Activated CD4-positive, alpha-beta T cell treated with anti-CD3 and anti-CD28 coated beads for 1 hour (primary cell): ENCODE data around the gene ARSG.
A peak's percentile ranks its signal among the peaks of the same experiment; 100 is the strongest.
"Not testable (repeated sequence)": the region's sequence is repeated elsewhere in the genome, so short reads cannot be mapped to it uniquely, and the experiment has no call there.

Experiments
- DNase-seq: peaks from one replicate; pipeline ENCODE4 v3.0.0-alpha.2; 2020

The ARSG gene

DNA sequence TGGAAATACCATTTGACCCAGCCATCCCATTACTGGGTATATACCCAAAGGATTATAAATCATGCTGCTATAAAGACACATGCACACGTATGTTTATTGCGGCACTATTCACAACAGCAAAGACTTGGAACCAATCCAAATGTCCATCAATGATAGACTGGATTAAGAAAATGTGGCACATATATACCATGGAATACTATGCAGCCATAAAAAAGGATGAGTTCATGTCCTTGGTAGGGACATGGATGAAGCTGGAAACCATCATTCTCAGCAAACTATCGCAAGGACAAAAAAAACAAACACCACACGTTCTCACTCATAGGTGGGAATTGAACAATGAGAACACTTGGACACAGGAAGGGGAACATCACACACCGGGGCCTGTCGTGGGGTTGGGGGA lies 9.3 kb upstream of the ARSG start:
- DNase-seq = not testable (repeated sequence)

DNA sequence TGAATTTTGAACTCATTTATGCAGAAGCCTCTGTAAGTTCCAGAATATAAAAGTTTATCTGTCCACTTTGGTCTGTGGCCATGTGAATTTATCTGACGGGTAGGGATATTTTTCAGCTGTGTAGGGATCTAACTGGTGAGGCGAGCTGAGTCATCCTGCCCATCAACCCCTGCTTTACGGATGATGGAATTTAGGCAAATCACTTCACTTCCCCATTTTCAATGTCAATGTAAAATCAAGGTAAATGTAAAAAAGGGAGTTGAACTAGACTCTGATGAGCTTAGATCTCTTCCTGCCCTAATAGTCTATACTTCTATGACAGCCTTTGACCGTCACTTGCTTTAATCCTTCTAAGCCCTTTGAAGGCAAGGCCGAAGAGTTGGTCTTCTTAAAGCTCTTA lies 2.9 kb upstream of the ARSG start:
- DNase-seq = no peak

- DNase-seq = no peak
Measured at GRCh38 chr17:68288804-68289203, 2.5 kb upstream of the ARSG start.

GRCh38 chr17:68289473-68289872 lies 1.8 kb upstream of the ARSG start:
- DNase-seq = no peak

GRCh38 chr17:68289936-68290267 lies 1.4 kb upstream of the ARSG start:
- DNase-seq = no peak

DNA sequence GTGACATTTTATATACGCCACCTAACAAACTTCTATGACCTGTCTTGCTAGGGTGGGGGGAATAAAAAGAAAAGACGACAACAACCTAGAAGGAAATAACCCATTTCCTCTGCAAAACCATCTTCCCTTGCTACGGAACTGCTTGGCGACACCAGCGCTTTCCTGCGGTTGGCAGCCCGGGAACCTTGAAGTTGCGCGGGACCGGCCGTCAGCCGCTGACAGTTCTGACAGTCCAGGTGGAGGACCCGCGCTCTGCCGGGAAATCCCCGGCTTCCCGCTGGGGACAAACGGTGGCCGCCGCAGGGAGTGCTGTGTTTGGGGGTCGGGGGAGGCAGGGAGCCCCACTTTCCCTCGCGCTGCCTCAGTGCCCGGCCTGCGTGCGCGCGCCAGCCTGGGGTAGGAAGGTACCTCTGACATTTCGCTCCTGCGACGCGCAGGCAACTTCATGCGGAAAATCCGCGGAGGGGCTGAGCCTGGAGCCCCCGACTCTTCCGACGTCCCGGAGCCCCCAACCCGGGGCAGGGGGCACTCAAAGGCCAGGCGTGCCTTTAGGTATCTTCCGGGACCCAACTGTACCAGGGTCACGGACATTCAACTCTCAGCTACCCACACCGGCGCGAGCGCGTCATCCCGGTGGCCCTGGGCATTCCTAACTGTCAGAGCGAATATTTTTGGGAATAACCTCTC lies 884 bp upstream of the ARSG start:
- DNase-seq = peak; percentile 30

- DNase-seq = peak; percentile 83
Measured at GRCh38 chr17:68291836-68292688, 767 bp downstream of the ARSG start.

GRCh38 chr17:68292689-68293040 lies 1.4 kb downstream of the ARSG start:
- DNase-seq = no peak

DNA sequence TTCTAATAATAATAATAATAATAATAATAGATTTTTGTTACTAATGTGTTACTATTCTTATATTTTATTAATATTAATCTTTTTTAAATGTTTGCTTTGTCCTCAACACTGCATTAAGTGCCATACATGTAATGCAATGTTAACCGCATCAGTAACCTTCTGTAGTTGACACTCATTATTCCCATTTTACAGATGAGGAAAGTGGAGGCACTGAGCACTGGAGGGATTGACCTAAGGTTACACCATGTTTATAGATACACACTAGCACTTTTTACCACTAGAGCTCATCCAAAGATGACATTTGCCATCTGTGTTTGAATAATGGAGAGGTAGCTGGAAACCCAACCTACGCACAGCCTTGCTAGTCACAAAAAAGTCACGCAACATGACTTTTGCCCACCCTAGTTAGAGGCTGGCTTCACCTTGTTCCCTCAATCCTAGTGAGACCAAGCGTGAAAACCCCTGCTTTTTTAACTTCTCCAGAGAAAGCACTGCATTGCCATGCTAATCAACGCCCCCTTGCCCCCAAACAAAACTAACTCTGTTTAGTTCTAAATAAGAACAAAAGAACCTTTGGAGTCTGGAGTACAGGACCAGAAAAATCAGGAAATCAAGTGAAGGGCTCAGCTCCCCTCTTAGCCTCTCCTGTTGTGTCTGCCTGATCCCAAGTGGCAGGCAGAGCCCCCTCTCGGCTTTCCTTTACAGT lies 2.3 kb downstream of the ARSG start:
- DNase-seq = no peak

DNA sequence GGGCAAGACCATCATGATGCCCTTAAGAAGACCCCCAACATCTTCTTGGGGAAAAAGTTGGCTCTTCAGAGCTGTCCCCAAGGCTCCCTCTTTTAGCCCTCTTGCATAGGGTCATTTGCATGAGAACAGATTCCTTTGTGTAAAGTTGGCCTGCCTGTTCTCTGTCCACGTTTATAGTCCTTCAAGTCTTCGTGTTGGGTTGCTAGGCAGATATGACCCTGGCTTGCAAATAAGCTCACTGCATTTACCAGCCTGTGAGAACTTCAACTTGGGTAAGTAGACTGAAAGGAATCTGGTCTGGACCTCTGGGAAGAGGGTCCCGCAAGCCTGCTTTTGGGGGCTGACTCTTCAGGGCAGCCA lies 2.9 kb downstream of the ARSG start:
- no peak for DNase-seq

GRCh38 chr17:68294617-68295016 lies 3.3 kb downstream of the ARSG start:
- DNase-seq = no peak

DNA sequence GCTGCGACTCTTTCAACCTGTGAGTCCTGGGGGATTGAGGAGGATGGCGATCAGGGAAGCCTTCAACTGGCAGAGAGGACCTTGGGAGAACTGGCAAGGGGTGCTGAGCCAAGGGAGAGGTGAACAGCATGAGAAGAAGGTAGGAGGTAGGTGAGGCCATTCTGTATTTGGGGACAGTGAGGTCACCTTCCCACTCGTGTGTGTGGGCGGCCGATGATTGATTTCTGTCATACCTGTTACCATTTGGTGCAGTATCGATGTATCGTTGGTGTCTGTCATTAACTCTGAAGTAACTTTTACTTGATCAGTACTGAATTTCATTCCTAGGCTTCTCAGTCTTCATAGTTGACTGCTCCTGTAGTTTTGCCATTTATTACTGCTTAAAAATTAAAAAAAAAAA lies 3.8 kb downstream of the ARSG start:
- DNase-seq = no peak

GRCh38 chr17:68296217-68297191 lies 5.2 kb downstream of the ARSG start:
- peak; percentile 24 for DNase-seq

DNA sequence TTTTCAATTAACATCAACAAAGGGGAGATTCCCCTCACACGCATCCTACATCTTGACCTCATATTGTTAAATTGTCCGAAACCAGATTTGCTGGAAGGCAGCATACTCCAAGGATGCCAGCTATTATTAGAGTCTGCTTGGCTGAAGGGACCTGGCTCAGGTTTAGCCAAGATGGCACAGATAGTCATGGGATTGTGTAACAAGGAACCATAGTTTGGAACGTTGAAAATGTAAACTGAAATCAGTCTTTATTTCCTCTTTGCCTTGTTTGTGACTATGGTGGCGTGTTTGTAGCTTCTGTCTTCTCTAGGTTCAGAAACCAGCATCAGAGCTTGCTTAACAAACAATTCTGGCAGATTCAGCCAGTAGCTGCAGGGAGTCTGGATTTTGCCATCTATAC lies 5.9 kb downstream of the ARSG start:
- DNase-seq = no peak

GRCh38 chr17:68298601-68299000 lies 7.3 kb downstream of the ARSG start:
- no peak for DNase-seq

GRCh38 chr17:68299817-68300216 lies 8.5 kb downstream of the ARSG start:
- DNase-seq = no peak

DNA sequence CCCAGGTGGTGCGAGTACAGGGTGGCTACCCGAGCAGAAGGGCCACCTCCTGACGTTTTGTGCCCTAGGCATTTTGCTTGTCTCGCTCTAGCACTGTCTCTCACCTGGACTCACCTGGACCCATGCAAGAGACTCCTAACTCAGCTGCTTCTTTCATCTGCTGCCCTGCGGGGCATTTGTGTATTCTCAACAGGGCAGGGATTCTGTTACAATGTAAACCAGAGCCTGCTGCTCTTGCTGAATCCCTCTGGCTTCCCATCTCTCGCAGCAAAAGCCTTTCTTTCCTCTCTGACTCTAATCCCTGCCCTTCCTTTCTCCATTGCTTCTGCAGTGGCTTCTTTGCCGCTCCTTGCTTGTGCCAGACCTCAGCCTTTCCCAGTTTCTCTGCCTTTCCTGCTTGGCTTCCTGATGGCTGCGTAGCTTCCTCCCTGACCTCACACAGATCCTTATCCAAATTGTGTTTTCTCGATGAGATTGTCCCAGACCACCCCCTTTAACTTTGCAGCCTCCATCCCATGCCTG lies 10.2 kb downstream of the ARSG start:
- DNase-seq = no peak

DNA sequence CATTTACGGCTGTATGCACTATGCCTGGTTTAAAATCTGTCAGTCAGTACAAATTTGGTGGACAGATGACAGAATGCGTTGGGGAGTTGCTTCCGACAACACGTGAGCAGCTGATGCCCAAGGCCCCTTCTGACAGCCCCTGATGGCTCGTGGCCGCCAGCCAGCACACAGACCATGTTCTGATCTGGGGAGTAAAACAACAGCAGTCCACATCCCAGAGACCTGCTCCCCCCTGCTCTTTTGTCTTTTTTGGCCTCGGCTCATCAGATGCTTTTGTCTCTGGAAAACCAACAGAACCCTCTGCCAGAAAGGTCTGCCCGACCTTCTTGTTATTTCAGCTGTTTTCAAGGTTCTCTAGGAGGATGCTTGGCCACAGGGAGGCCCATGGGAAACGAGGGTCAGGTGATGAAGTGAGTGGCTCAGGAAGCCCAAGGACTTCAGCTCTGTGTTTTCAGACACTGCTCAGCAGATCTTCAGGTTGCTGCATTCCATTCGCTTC lies 10.8 kb downstream of the ARSG start:
- no peak for DNase-seq

- DNase-seq = no peak
Measured at GRCh38 chr17:68302666-68303065, 11.4 kb downstream of the ARSG start.

- DNase-seq = no peak
Measured at GRCh38 chr17:68304706-68305105, 13.4 kb downstream of the ARSG start.

- DNase-seq = no peak
Measured at GRCh38 chr17:68305142-68305541, 13.8 kb downstream of the ARSG start.

DNA sequence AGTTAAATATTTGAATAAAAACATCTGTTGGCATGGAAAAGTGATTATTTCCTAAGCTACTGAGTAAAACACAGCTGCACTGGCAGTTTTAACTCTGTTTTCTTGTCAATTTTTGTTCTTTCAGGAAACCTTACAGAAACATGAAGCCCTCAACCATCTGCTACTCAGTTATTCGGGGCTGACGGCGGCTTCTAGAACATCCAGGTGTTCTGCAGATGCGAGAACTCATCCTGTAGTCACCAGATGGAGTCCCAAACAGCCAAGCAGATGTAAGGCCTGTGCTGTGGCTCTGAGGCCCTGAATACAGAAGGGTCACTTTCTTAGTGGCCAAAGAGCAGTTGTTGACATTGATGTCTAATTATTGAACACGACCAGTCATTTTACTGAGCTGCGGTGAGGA lies 15.5 kb downstream of the ARSG start:
- no peak for DNase-seq

GRCh38 chr17:68307443-68307842 lies 16.1 kb downstream of the ARSG start:
- no peak for DNase-seq
